GM12873 (cell line): ENCODE data around the gene ZBTB20.
A peak's percentile ranks its signal among the peaks of the same experiment; 100 is the strongest.

Experiments
- TF ChIP-seq, protein P1 (sequence below): IDR thresholded peaks from 2 replicates; pipeline ENCODE4 v1.5.1; 2012; ENCODE audit warnings: low read depth, mild to moderate bottlenecking, moderate library complexity, low read length, control low read depth; ENCODE audit not compliant: insufficient read depth; ENCODE audit errors: missing control alignments

The ZBTB20 gene

DNA sequence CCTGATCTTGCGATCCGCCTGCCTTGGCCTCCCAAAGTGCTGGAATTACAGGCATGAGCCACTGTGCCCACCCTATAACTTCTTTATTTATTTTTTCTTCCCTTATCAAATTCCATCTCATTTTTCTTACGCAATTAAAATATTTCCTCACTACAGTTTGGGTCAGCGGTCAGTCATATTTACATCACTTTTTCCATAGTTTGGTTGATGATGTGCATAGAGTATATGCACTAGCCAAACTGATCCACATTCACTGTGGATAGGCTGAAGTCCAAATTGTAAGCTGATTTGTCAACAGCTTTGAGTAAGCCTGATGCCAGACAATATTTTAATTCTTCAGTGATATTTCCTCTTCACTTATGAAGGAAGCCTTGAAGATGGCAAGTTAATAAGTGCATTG, 596.9 kb downstream of the ZBTB20 start:
- TF ChIP-seq, protein P1, sequence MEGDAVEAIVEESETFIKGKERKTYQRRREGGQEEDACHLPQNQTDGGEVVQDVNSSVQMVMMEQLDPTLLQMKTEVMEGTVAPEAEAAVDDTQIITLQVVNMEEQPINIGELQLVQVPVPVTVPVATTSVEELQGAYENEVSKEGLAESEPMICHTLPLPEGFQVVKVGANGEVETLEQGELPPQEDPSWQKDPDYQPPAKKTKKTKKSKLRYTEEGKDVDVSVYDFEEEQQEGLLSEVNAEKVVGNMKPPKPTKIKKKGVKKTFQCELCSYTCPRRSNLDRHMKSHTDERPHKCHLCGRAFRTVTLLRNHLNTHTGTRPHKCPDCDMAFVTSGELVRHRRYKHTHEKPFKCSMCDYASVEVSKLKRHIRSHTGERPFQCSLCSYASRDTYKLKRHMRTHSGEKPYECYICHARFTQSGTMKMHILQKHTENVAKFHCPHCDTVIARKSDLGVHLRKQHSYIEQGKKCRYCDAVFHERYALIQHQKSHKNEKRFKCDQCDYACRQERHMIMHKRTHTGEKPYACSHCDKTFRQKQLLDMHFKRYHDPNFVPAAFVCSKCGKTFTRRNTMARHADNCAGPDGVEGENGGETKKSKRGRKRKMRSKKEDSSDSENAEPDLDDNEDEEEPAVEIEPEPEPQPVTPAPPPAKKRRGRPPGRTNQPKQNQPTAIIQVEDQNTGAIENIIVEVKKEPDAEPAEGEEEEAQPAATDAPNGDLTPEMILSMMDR: no peak

DNA sequence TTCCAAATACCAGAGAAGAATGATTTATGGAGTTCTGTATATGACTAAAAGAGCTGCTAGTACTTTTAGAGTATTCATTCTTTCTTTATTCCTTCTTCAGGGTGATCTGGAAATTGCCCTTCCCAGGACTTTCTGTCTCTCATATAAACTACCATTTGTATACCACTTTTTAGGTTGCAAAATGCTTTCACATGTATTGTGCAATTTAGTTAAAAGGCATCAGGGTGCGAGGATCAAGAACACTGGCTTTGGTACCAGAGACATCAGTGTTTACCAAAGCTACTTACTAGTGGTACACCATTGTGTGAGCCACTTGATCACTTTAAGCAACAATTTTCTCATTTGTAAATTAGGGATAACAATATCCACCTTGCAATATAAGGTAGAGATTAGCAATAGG, 601.9 kb downstream of the ZBTB20 start:
- TF ChIP-seq, protein P1: no peak

DNA sequence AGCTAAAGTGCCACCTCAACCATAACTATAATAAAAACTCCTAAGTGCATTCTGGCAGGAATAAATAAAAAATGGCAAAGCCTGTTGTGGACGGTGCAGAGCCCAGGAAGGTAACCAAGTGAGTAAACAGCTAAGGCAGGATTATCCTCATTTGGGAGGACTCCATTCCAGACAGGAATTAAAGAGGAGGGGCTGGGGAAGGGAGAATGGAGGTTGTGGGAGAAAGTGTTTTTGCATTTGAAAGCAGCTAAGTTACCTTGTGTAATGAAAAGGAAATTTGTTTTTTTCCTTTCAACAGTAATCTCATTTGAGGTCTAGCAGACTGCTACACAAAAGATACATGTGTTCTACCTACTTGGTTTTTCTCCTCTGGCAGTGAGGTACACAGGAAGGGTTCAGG, 604.7 kb downstream of the ZBTB20 start:
- TF ChIP-seq, protein P1: no peak

DNA sequence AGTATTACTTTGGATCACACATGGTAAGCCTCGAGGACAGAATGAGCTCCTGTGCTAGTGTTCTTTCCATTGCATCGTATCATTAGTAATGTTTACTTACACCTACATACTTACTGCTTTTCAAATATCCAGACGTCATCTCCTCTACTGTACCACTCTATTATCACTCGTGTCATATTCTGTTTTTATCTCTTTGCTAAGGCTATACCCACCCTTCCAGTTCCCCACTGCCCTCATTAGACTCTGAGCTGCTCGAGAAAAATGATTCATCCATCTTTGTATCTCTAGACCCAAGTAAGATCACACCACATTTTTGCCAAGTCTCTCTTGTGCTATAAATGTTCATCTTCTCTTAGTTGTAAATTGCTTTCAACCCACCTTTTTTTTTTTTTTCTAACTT, 607.6 kb downstream of the ZBTB20 start:
- TF ChIP-seq, protein P1: no peak

DNA sequence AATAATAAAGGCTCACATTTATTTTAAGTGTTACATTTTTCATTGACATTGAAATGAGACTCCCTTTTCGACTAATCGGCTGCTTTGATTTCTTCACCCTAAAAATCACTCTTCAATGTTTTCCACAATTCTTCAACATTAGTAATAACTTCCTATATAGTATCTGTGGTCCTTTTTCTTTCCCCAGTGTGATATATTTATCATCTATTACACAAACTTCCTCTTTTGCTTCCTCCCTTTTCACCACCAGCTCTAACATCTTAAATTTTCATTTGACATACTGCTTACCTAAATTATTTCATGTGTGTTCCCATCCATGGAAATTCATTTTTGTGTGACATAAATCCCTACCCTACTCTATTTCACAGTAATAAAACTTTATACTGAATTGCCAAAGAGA, 608.9 kb downstream of the ZBTB20 start:
- TF ChIP-seq, protein P1: no peak

DNA sequence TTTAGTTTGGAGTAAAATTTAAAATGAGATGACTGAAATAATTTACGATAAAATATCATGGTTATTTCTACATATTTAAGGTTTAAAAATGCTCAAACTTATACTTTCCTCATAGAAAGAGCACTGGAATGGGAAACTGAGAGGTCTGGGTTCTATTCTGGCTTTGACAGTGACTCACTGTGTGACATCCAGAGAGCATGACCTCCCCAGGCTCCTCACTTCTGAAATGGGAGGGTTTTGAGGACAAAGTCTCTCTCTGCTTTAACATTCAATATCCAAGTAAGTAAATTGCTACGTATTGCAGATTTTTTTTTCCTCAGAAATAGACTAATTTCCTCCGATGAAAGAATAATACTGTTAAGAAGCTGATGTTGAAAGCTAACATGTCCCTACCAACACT, 618.6 kb downstream of the ZBTB20 start:
- TF ChIP-seq, protein P1: no peak

DNA sequence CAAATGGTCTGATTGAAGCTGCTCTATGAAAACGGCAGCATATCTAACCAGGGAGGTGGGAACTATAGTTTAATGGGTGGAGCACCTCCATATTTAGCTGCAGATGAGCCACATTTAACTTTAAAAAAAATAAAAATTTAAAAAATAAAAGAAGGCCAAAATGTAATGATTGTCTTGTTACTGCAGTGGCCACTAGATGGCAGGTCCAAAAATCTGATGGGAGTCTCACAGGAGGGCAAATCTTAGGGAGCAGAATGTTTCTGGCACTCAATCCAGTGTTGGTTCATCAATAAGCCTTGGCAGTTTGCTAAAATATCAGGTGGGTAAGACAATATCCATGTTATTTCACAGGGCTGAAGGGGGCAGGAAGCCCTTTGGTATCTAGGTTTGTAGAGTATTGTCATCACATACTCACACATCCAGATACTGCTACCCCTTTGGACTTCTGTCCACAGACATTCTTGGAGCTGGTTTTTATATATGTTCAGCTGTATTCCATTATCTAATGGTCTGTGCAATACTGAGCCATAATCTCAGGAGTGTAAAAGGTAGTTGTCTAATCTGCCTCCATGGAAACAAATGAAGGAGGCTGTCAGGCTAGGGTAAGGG, 619.9 kb downstream of the ZBTB20 start:
- TF ChIP-seq, protein P1: peak; percentile 60

DNA sequence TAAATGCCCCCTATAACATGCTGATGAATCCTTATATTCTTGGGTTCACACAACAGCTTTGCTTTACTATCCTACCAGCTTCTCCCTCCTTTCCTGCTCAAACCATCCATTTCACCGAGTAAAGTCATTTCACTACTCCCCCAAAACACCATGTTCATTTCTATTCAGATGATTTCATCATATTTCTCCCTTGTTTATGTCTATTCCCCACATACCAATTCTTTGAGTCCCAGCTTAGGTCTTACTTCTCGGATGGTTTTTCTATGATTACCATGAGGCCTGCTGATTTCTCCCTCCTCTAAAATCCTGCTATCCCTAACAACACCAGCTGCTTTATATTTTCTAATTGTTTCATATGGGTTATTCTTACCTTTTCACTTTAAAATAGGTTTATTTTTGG, 621.8 kb downstream of the ZBTB20 start:
- TF ChIP-seq, protein P1: no peak
